CD4-positive, alpha-beta T cell treated with Interleukin-6 at 100 ng/mL for 8 hours (primary cell): Measurements from ENCODE around the gene INO80E.

Experiments
- DNase-seq: peaks from one replicate; pipeline ENCODE4 v3.0.0-alpha.2; 2020; ENCODE audit warnings: mixed read lengths, low spot score

INO80E gene

GRCh38 chr16:29993191-29993902 is 2.7 kb upstream of the INO80E start:
- no peak for DNase-seq

- DNase-seq: no peak
These were observed 2.0 kb upstream of the INO80E start for GRCh38 chr16:29993903-29994599.

- no peak for DNase-seq
These were observed 1.3 kb upstream of the INO80E start for GRCh38 chr16:29994600-29995323.

GRCh38 chr16:29995324-29995910 is 624 bp upstream of the INO80E start, which contains the start of gene HIRIP3:
Gene HIRIP3 (minus strand): TSS chr16:29995617. CDS start chr16:29995605, 12 bp downstream.
- peak; percentile 83 for DNase-seq

- no peak for DNase-seq
These were observed 767 bp downstream of the INO80E start for GRCh38 chr16:29996766-29997250.

- DNase-seq: no peak
These were observed 3.6 kb downstream of the INO80E start for GRCh38 chr16:29999605-30000004.

GRCh38 chr16:30000735-30001631 is 4.9 kb downstream of the INO80E start:
- DNase-seq: no peak

- no peak for DNase-seq
These were observed 6.7 kb downstream of the INO80E start for GRCh38 chr16:30002614-30003346.

- DNase-seq: no peak
These were observed 7.8 kb downstream of the INO80E start for GRCh38 chr16:30003670-30004423.

- no peak for DNase-seq
These were observed 8.4 kb downstream of the INO80E start for GRCh38 chr16:30004424-30004776.

- DNase-seq: no peak
These were observed 8.8 kb downstream of the INO80E start for GRCh38 chr16:30004811-30005242.

- DNase-seq: peak; percentile 35
These were observed 9.5 kb downstream of the INO80E start for GRCh38 chr16:30005341-30006094.

GRCh38 chr16:30006095-30006473 is 10.0 kb downstream of the INO80E start:
- no peak for DNase-seq

GRCh38 chr16:30006659-30007377 is 10.8 kb downstream of the INO80E start:
- DNase-seq: no peak

GRCh38 chr16:30007378-30007895 is 11.4 kb downstream of the INO80E start:
- no peak for DNase-seq

GRCh38 chr16:30009085-30009862 is 13.2 kb downstream of the INO80E start:
- no peak for DNase-seq
